Fibroblast of skin of left biceps (primary cell): Measurements from ENCODE around the gene DPY19L3.
A peak's percentile ranks its signal among the peaks of the same experiment; 100 is the strongest.
"Not testable (repeated sequence)": the region's sequence is repeated elsewhere in the genome, so short reads cannot be mapped to it uniquely, and the experiment has no call there.

Source experiments
- DNase-seq, 2 experiments: peaks; one replicate each; pipeline ENCODE4 v3.0.0-alpha.2; 2013; ENCODE audit warnings: low read depth in 2 of 2

The DPY19L3 gene

DNA sequence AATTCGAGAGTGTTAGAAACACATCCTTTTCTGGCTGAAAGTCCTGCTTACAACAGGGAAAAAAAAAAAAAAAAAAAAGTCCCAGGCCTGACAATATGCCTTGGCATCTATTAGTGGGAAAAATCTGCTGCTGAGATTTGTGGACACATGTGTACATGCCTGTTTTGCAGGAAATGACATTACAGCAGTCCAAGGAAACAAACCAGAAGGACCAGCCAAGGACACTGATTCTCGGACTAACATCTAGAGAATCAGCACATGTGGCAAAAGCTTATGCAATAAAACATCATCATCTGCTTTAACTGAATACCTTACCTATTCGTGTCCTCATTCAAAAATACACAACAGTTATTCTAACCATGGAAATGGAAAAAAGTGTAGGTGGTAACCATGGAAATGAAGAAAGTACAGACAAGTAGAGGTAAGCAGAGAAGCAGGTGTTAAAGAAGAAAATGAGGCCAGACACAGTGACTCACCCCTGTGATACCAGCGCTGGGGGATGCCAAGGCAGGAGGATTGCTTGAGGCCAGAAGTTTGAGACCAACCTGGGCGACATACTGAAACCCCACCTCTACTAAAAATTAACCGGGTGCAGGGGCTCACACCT is 9.4 kb upstream of the DPY19L3 start:
- no peak for DNase-seq

DNA sequence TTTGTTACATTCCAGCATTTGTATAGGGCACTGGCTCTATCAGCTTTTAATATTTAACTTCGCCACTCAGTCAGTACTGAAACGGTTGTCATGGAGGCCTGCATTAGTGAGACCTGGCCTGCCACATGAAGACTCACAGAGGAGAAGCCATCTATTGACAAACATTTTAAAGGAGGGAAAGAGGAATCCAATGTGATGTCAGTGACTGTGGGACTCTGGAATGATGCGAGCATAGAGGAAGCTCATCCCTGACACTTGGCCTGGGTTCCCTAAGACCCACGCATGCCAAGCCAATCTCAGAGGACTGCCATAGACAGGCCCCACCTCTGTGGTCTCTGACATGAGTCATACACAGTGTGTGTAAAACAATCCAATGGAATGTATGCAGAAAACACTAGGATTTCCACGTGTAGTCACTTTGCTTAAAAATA is 7.9 kb upstream of the DPY19L3 start:
- DNase-seq: peak; percentile 39 to 43

DNA sequence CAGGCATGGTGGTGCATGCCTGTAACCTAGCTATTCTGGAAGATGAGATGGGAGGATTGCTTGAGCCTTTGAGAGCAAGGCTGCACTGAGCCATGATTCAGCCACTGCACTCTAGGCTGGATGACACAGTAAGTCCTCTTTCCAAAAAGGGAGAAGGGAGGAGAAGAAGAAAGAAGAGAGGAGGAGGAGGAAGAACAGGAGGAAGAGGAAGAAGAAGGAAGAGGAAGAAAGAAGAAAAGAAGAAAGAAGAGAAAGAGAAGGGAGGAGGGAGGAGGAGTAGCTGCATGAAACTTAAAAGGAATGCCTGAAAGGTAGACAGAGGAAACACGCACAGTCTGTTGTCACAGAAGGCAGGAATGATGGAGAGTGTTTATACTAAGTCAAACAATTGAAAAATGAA is 3.6 kb upstream of the DPY19L3 start:
- no peak for DNase-seq

DNA sequence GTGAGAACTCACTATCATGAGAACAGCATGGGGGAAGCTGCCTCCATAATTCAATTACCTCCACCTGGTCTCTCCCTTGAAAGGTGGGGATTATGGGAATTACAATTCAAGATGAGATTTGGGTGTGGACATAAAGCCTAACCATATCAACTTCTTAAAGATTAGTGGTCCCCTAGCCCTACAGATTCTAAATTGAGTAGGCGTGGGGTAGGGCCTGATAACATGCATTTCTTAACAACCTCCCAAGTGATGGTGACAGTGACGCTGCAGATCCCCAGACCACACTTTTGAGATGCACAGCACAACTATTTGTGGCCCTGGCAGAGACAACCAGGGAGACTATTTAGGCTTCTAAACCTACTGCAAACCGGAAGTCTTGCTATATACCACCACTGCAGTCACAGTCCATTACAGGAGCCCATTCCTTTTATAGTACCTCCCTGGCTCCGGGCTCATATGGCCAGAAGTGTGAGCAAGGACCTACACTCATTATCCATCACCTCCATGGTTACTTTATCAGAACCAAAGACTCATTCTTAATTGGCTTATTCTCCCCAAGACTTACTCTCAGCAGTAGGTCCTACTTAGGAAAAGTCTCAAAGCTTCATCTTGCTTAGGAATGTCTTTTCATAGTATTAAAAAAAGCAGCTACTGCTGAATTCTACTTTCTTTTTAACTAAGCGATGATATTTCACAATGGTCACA is 2.1 kb upstream of the DPY19L3 start:
- DNase-seq: no peak

DNA sequence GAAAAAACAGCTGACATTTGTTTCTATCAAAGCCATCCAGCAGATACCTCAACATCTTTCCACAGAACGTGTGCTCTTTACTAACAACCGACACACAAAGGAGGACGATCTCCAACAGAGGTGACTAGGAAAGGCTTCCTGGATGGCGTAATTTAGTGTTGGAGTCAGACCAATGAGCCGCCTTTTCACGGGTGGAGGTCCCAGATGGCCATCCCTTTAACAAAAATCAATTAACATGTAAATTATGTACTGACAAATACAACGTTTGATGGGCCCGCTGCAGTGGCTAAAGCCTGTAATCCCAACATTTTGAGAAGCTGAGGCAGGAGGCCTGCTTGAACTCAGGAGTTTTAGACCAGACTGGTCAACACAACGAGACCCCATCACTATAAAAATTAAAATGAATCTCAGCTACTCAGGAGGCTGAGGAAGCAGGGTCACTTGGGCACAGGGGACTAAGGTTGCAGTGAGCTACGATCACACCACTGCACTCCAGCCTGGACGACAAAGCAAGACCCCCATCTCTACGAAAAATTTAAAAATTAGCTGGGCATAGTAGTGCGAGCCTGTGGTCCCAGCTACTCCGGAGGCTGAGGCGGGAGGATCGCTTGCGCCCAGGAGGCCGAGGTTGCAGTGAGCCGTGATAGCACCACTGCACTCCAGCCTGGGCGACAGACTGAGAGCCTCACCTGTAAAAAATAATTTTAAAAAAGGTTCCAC is 1.2 kb upstream of the DPY19L3 start:
- no peak for DNase-seq

DNA sequence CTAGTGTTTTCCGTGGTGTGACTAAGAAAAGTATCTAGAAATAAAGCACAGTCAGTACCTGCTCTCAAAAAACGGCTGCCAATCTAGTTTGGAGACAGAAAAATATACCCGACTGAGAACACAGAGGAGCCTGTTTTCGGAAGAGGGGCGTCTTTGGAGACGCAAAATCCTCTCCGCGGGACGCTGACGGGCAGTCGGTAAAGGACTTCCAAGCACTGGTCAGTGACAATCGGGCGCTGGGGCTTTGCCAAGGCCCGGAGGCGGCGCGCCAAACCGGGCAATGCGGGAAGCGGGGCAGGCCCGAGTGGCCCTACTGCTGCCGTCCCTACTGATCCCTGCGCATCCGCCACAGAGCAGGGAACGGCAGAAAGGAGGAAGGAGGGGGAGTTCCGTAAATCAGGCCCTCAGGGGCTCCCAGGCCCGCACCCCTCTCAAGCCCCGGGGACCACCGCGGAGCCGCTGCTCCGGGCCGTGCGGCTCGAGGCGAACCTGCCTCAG is 588 bp upstream of the DPY19L3 start:
- no peak for DNase-seq

DNA sequence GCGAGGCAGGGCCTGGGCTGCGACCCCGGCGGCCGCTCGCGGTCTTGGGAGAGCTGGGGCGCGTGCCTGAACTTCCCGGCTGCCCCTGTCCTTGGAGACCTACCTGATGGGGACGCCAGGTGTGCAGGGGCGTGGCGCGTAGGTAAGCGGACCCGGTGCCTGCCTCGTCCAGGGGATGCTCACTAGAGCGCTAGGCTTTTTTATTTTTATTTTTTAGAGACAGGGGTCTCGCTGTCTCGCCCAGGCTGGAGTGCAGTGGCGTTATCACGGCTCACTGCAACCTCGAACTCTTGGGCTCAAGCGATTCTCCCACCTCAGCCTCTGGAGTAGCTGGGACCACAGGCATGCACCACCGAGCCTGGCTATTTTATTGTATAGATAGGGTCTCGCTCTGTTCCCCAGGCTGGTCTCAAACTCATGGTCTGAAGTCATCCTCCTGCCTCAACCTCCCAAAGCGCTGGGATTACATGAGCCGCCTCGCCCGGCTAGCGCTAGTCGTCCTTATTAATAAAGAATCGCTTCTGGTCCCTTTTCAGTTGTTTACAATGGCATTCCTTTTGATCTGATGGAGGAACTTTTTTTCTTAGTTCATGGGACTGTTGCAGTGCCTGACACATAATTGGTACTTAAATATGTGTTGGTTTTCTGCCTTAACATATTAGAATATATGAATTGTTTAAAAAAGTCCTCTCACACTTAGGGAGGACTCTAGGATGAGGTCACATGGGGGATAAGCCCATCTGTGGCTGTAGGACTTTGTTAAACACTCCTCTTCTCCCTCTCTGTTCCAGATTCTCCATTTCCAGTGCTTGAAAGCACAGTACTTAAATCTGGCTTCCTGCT is 812 bp downstream of the DPY19L3 start:
- DNase-seq: no peak

DNA sequence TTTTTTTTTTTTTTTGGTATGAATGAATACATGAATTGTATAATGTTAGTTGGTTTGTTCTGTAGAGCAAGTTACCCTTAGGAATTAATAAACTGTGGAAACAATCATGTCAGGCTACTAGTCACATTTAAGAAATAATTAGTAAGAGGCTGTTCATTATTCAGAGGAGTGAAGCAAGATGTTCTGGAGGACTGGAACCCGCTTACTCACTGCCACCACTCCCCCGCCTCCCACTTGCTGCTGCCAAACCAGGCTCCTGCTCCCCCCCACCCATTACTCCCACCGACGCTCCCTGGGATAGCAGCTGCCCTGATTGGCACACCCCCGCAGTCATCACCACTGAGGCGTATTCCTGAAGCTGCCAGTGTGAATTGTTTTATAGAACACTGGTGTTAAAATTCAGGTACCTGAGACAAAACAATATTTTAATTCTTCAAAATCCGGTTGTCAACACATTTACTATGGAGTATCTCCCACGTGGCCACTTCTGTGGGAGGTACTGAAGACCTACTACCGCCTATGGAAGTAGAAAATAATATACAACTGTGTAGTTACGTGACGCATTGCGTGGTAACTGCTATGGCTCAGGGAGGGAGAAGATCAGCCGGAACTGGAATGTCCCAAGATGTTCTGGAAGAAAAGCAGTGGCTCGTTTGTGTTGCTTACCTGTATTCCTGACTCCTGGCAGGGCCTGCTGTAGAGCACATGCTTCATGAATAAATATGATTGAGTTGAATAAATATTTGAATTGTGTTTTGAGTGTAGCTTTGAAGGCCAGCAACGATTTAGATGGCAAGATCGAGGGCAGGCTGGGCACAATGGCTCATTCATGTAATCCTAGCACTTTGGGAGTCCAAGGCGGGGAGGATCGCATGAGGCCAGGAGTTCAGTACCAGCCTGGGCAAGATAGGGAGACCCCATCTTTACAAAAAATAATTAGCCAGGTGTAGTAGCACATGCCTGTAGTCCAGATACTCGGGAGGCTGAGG is 1.7 kb downstream of the DPY19L3 start:
- no peak for DNase-seq

DNA sequence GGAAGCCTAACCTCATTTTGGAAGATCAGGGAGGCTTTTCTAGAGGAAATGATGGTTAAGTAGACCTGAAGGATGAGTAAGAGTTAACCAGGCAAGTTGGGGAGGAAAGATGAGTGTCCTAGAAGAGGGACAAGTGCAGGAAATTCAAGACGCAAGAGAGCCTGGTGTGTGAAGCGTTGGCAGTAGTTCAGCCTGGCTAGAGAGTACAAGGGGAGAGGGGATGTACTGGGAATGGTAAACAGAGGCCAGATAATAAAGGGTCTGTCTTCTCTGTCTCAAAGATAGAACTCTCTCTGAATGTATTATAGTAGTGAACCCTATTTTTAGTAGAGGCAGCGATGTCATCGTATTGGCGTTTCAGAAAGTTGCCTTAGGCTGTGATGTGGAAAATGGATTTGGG is 9.7 kb downstream of the DPY19L3 start:
- DNase-seq: no peak

DNA sequence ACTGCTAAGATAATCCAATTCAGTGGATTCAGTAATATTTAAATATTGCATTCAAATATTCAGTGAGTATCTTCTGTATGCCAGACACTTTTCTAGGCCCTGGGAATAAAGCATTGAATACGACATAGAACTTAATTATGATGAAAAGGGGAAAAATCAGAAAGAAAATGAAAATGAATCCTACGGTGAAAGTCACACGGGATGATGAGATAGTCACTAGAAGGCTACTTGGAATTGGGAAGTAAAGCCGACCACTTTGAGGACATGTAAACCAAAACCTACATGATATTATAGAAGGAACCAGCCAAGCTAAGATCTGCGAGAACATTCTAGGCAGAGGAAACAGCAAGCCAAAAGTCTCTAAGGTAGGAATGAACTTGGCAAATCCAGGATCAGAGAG is 10.1 kb downstream of the DPY19L3 start:
- no peak for DNase-seq

DNA sequence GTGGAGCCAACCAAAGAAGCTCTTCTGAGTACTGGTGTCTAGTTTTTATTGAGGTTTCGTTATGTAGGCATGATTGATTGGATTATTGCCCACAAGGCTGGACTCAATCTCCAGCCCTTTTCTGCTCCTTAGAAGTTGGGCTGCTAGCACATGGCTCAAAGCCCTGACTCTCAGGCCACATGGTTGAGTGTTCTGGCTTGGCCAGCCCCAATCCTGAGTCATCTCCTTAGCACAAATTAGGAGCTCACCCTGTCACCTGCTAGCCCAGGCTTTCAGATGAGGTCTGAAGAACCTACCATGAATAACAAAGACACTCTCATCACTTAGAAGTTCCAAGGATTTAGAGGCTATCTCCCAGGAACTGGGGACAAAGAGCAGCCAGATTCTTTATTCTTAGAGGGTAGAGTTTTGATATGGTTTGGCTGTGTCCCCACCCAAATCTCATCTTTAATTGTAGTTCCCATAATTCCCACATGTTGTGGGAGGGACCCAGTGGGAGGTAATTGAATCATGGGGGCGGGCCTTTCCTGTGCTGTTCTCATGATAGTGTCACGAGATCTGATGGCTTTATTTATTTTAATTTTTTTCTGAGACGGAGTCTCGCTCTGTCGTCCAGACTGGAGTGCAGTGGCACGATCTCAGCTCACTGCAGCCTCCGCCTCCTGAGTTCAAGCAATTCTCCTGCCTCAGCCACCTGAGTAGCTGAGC is 11.3 kb downstream of the DPY19L3 start:
- DNase-seq: no peak

DNA sequence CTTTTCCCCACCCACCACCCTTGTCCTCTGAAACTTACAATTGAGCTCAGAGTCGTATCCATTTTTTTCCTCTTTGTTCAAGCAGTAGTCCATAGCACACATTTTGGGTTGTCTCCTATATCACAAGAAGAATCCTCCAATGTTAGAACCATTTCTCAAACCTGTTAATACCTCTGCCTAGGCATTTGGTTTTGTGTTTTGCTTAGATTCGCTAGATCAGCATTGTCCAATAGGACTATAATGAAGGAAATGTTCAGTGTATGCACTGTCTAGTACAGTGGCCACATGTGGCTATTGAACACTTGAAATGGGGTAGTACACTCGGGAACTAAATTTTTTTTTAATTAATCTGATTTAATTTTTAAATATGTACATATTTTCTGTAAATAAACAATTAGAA is 12.6 kb downstream of the DPY19L3 start:
- DNase-seq: no peak

DNA sequence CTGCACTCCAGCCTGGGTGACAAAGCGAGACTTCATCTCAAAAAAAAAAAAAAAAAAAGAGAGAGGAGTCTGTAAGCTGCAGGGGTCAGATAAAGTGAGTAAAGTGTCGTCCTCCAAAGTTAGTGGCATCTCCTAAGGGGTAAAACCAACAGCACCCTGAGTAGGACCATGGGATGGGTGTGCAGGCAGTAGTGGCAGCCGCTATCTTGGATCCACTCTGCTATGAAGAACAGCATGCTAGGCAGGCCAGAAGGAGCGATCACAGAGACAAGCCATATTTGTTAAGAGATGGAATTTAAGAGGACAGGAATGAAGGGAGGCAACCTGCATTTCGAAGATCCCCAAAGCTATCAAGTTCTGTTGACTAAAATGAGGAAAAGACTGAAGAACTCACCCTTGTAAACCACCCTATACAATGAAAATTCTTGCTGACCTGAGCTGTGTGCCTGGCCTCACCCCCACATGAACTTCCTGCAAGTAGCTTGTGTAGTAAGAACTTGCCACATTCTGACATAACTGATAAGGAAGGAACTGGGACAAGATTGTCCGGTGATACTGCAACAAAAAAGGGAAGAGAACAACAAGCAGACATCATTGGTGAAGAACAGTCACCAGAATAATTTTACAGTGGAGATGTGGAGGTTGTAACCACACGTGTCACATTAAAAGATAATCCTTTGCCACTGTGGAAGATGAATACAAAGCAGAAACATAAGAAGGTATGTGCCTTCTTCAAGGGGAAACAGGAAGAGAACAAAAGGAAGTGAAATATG is 16.2 kb downstream of the DPY19L3 start:
- no peak for DNase-seq

DNA sequence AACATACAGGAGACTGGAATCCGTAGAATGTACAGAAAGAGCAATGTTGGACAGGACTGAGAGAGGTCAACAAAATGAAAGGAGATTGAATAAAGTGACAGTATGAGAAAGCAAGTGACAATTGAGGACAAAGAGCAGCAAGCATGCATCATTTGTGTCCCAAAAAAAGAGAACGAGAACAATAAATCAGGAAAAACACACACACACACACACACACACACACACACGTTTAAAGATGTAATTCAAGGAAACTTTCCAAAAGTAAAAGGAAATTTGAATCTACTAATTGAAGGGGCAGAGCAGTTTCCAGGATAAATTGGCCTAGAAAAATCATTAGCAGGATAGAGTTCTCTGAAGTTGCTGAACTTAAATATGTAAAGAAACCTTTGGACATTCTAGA is 16.9 kb downstream of the DPY19L3 start:
- no peak for DNase-seq

DNA sequence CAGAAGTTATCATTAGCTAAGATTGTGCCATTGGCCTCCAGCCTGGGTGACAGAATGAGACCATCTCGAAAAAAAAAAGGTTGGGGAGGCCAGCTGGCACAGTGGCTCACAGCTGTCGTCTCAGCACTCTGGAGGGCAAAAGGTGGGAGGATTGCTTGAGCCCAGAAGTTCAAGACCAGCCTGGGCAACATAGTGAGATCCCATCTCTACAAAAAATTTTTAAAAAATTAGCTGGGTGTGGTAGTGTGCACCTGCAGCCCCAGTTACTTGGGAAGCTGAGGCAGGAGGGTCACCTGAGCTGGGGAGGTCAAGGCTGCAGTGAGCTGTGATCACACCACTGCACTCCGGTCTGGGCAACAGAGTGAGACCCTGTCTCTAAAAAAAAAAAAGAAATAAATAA is 18.4 kb downstream of the DPY19L3 start:
- DNase-seq: not testable (repeated sequence)

DNA sequence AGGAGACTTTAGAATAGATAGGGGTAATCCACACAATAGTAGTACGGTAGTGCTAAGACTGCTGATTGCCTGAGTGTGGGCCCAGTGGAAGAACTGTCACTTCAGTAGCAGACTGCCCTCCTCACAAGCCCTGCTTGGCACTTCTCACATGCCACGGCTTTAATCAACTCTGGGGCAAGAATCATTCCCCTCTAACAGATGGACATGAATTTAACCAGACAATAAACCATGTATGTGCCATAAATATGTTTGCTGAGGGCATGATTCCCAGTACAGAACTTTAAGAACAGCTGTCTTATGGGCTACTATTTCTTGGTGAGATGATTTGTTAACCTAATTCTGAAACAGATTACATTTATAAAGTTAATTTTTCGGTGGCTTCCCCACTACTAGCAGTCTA is 22.0 kb downstream of the DPY19L3 start:
- no peak for DNase-seq

DNA sequence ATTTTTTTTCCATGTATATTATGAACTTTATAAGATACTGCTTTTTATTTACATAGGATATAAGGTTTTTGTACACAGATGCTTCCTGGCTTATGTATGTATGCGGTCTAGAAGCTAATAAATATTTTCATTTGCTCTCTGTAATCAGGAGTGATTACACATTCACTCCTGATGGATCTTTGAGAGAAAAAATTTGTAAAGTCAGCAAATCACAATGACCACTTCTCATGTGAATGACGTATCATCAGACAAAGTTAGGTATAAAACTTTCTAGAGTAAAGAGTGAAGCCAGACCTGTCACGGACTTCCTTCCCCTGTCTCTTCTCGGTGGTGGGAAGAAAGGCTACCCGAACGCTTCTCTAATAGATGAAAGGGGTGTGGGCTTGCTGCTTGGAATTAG is 31.1 kb downstream of the DPY19L3 start:
- no peak for DNase-seq

DNA sequence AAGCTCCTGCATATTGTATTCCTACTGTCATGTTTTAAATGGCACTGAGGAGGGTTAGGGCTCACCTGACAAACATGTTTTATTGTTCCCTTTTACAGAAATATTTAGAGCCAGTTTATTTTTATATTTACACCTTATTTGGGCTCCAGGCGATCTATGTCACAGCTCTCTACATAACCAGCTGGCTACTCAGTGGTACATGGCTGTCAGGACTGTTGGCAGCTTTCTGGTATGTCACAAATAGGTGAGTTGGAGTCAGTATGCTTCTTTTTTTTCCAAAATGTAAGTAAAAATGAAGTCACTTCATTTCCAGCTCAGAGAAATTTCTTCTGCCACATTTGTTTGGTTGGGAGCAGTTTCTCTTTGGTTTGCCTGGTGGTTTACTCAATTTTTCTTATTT is 31.5 kb downstream of the DPY19L3 start:
- no peak for DNase-seq

DNA sequence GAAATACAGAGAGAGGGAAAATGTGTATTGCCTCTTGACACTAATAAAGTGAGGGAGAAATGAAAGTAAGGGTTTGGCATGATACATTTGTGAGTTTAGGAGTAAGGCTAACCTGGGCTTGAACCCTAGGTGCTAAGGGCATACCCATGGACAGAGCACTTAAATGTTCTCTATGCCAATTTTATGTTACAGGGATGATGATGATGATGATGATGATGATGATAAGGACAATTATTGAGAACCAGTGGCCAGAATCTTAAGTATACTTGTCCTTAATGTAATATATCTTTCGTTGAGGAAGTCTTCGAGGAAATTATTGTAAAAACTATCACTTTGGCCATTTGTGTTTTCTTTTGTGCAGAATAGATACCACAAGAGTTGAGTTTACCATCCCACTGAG is 33.2 kb downstream of the DPY19L3 start:
- DNase-seq: no peak
